Epithelial cell of proximal tubule (primary cell): ENCODE data around the gene ADGRG3. TPM values are rescaled to one million over a fixed set of nuclear protein-coding genes. Genes with fewer than 3 reads are reported as not detected.
"Not testable (repeated sequence)": the region's sequence is repeated elsewhere in the genome, so short reads cannot be mapped to it uniquely, and the experiment has no call there.

ENCODE experiments used
- DNase-seq: peaks from one replicate; pipeline ENCODE4 v3.0.0-alpha.2; 2011; ENCODE audit warnings: low read depth
- H3K4me3 ChIP-seq: 2 replicates; pipeline ENCODE4 v1.5.1; 2011; ENCODE audit warnings: low read depth, mild to moderate bottlenecking, low read length
- total RNA-seq: library from RNA; depleted of rRNA; stranded (reverse); fragments of >200 nt; gene quantifications from 2 replicates; pipeline ENCODE4 v1.2.3, GENCODE V29; 2015
- TF ChIP-seq, protein P1 (sequence below): conservative IDR thresholded peaks from 2 replicates; pipeline ENCODE4 v1.5.1; 2012; ENCODE audit warnings: low read depth, mild to moderate bottlenecking, low read length

Gene ADGRG3
- total RNA-seq, 1 donor from 2014 or later, result 0.06 TPM

DNA sequence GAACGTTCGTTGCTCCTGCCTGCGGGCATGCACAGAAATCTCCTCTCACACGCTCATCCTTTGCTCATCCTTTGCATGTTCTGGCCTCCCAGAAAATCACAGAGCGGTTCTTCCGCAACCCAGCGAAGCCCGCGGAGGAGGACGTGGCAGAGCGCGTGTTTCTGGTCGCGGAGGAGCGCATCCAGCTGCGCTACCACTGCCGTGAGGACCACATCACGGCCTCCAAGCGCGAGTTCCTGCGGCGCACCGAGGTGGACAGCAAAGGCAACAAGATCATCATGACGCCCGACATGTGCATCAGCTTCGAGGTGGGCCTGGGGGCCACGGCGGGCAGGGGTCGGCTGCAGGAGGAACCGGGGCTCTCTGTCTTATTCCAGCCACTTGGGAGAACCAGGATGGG lies 57.9 kb downstream of the ADGRG3 start:
- TF ChIP-seq, protein P1, sequence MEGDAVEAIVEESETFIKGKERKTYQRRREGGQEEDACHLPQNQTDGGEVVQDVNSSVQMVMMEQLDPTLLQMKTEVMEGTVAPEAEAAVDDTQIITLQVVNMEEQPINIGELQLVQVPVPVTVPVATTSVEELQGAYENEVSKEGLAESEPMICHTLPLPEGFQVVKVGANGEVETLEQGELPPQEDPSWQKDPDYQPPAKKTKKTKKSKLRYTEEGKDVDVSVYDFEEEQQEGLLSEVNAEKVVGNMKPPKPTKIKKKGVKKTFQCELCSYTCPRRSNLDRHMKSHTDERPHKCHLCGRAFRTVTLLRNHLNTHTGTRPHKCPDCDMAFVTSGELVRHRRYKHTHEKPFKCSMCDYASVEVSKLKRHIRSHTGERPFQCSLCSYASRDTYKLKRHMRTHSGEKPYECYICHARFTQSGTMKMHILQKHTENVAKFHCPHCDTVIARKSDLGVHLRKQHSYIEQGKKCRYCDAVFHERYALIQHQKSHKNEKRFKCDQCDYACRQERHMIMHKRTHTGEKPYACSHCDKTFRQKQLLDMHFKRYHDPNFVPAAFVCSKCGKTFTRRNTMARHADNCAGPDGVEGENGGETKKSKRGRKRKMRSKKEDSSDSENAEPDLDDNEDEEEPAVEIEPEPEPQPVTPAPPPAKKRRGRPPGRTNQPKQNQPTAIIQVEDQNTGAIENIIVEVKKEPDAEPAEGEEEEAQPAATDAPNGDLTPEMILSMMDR, result no peak
- DNase-seq, result no peak

DNA sequence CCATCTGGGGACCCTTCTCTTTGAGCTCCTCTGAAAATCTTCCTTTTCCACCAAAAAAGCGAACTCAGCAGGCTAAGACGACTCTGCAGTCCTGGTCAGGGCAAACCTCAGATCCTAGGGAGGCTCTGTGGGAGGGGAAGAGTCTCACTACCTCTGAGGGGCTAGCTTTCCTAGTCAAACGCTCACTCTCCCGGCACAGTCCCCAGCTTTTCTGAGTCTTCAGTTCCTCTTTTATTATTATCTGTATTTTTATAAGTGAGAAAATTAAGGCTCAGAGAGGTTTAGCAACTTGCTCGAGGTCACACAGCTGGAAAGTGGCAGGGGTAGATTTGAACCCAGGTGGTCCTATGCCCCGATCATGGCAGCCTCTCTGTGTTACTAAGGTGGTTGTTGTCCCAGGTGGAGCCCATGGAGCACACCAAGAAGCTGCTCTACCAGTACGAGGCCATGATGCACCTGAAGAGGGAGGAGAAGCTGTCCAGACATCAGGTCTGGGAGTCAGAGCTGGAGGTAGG lies 58.4 kb downstream of the ADGRG3 start:
- no peak for DNase-seq
- no peak overlapping the region for H3K4me3 ChIP-seq
- TF ChIP-seq, protein P1, result no peak

More for the DNA sequence above, 57.9 kb downstream of the ADGRG3 start:
- H3K4me3 ChIP-seq, result no peak overlapping the region

DNA sequence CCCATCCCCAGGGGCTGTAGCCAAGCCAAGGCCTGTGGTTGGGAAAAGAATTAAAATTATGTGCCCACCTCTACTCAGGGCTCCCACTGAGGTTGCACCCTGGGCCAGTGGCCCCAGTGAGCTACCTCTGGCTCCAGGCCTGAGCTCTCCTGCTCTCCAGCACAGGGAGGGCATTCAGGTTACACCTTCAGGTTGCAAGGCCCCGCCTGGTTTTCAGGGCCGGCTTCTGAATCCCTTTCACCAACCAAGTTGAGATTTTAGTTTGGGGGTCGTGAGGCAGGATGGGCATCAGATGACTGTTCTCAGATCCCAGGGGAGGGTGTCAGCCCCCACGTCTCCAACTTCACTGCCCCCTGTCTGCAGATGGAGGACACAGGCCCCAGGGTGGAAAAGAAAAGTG lies 59.5 kb downstream of the ADGRG3 start:
- DNase-seq, result no peak
- TF ChIP-seq, protein P1, result peak; percentile 14
- no peak overlapping the region for H3K4me3 ChIP-seq

DNA sequence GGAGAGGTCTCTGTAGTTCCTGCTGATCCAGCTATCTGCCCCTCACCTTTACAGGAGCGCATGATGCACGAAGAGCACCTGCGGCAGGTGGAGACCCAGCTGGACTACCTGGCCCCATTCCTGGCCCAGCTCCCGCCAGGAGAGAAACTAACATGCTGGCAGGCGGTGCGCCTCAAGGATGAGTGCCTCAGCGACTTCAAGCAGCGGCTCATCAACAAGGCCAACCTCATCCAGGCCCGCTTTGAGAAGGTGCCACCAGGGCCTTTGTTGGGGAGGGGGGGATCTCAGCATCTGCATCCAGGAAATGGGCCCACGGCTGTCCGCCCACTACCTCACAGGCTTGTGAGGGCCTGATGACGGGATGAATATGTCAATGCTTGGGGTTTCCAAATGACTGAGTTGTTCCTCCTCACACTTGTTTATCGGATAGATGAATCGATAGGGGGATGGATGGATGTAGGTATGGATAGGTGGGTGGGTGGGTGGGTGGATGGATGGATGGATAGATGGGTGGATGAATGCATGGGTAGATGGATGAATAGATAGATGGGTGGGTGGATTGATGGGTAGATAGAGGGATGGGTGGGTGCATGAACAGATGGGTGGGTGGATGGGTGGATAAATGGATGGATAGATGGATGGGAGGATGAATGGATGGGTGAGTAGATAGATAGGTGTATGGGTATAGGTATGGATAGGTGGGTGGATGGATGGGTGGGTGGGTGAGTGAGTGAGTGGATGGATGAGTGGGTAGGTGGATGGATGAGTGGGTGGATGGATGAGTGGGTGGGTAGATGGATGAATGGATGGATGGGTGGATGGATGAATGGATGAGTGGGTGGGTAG lies 60.5 kb downstream of the ADGRG3 start:
- TF ChIP-seq, protein P1, result no peak
- no peak overlapping the region for H3K4me3 ChIP-seq
- DNase-seq, result no peak

DNA sequence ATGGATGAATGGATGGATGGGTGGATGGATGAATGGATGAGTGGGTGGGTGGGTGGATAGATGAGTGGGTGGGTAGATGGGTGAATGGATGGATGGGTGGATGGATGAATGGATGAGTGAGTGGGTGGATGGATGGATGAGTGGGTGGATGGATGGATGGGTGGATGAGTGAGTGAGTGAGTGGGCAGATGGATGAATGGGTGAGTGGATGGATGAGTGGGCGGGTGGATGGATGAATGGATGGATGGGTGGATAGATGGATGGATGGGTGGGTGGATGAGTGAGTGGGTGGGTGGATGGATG lies 61.0 kb downstream of the ADGRG3 start:
- DNase-seq, result no peak
- H3K4me3 ChIP-seq, result no peak overlapping the region
- TF ChIP-seq, protein P1, result no peak

DNA sequence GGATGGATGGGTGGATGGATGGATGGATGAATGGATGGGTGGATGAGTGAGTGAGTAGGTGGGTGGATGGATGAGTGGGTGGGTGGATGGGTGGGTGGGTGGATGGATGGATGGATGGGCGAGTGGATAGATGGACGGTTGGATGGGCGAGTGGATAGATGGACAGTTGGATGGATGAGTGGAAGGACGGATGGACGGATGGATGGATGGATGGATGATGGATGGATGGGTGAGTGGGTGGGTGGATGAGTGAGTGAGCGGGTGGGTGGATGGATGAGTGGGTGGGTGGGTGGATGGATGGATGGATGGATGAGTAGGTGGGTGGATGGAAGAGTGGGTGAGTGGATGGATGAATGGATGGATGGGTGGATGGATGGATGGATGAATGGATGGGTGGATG lies 61.7 kb downstream of the ADGRG3 start:
- not testable (repeated sequence) for H3K4me3 ChIP-seq, DNase-seq

DNA sequence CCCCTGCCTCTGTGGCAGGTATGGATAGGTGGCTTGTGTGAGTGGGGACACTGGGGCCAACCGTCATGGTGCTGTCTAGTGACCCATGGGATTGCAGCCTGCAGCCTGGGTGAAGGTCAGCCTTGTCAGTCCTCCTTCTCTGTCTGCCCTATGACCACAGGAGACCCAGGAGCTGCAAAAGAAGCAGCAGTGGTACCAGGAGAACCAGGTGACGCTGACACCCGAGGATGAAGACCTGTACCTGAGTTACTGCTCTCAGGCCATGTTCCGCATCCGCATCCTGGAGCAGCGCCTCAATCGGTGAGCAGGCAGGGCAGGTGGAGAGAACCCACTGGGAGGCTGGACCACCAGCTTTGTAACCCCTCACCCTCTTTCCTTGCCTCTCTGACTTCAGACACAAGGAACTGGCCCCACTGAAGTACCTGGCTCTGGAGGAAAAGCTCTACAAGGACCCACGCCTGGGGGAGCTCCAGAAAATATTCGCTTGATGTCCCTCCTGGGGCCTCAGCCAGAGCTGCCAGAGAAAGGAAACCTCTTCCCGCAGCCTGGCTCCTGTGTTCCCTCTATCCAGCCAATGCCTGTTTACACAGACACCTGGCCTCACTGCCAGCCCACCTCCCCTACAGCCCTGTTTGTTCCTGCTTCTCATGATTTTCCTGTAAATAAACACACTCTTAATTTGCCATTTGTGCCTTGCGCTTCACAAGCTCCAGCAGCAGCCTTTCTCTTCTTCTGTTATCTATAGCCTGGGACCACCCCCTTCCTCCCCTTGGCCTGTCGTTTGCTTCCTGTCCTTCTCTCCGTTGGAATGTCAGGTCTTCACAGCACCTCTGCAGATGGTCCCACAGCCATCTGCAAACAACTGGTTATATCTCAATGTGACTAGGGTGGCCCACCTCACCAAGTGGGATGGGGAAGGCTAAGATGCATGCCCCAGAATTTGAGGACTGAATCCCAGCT lies 62.9 kb downstream of the ADGRG3 start:
- DNase-seq, result no peak
- TF ChIP-seq, protein P1, result no peak
- H3K4me3 ChIP-seq, result no peak overlapping the region
